Lower leg skin (tissue), 4 donors: ENCODE results near the gene SCN8A. TPM values are rescaled to one million over a fixed set of nuclear protein-coding genes. Genes with fewer than 3 reads are reported as not detected.

Source experiments
- DNase-seq, 2 donors: peaks; one replicate each; pipeline ENCODE4 v3.0.0-alpha.2; 2019; ENCODE audit warnings: low spot score in 2 of 2
- H3K4me3 ChIP-seq: fragments of 200-600 bp; sonication (generic); 2 replicates; pipeline ENCODE4 v1.5.1; 2017; ENCODE audit warnings: mild to moderate bottlenecking, low read depth; ENCODE audit not compliant: poor library complexity, severe bottlenecking
- CTCF ChIP-seq, 3 donors: fragments of 450-650 bp; IDR thresholded peaks; one replicate each; pipeline ENCODE4 v1.5.1; 2016; ENCODE audit warnings: antibody characterized with exemption in 3 of 3, mild to moderate bottlenecking in 3 of 3, moderate library complexity in 2 of 3
- POLR2A ChIP-seq, 2 donors: fragments of 450-650 bp; IDR thresholded peaks; one replicate each; pipeline ENCODE4 v1.6.1; 2016 to 2017; ENCODE audit warnings: antibody characterized with exemption in 2 of 2, mild to moderate bottlenecking in 1 of 2, moderate library complexity in 1 of 2
- WGBS, 2 donors: methylation state at CpG; one replicate each; pipeline ENCODE4 v1.1.5; 2018; 5-methylcytosine and 5-hydroxymethylcytosine counted together
- intact Hi-C: fragments of 100-400 bp; cut with DNase I; formaldehyde crosslinking; loops from one replicate; pipeline ENCODE4 v1.15.0; 2023; ENCODE audit warnings: low total_unique reads
- total RNA-seq, 4 donors: library from RNA; depleted of rRNA; stranded (reverse); fragments of >200 nt; gene quantifications; one replicate each; pipeline ENCODE4 v1.1.0, GENCODE V29; 2016

SCN8A gene
- total RNA-seq, 4 donors from 2014 or later: 0.42 to 0.80 (median 0.65) TPM

DNA sequence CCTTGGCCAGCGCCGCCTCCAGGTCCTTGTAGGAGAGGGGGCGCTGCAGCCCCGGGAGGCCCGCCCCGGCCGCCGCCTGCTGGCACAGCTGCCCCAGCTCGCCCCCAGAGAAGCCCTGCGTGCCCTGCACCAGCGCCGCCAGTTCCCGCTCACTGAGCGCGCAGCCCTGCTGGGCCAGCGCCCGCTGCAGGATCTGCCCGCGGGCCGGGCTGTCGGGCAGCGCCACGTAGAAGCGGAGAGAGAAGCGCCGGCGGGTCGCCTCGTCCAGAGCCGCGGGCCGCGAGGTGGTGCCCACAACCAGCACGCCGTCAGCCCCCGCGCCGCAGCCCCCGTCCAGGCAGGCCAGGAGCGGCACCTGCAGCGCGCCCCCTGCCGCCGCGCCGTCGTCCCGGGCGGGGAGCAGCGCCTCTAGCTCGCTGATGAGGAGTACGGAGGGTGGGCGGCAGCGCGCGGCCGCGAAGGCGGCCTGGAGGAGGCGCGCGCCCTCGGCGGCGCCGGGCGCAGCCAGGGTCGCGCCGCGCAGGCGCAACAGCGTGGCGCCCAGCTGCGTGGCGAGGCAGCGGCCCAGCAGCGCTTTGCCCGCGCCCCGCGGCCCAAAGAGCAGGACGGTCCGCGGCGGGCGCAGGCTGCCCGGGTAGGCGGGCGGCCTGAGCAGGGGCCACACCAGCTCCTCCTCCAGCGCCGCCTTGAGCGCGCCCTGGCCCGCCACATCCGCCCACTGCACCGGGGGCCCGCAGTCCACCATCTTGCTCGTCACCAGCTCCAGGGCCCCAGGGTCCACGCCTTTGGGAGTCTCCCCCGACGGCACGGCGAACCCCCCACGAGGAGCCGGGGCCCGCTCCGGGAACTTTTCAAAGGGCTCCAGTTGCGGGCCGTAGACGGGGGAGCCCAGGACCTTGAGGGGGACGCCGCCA lies 229.8 kb downstream of the SCN8A start:
- WGBS, 2 donors: 46 to 50% methylated on average over 44 to 77 of the region's 113 CpGs
- no peak overlapping the region for H3K4me3 ChIP-seq
- intact Hi-C loops: loop anchor here (10.0 kb wide), 1 partner anchor 396 kb away; the partner anchor contains the start of gene SLC4A8
- DNase-seq: no peak
- TF ChIP-seq CTCF (IDR thresholded peaks at IDR 0.05) (no peak), POLR2A (IDR thresholded peaks at IDR 0.05) (no peak)

GRCh38 chr12:51821440-51822260 lies 230.6 kb downstream of the SCN8A start:
- no peak overlapping the region for H3K4me3 ChIP-seq
- 43 to 65% methylated on average over 53 to 76 of the region's 101 CpGs for WGBS, 2 donors
- intact Hi-C loops: loop anchor here (10.0 kb wide), 1 partner anchor 397 kb away; the partner anchor contains the start of gene SLC4A8
- no peak for DNase-seq
- TF ChIP-seq POLR2A (IDR thresholded peaks at IDR 0.05) (no peak), CTCF (IDR thresholded peaks at IDR 0.05) (no peak)

- intact Hi-C loops: loop anchor here (10.0 kb wide), 1 partner anchor 397 kb away; the partner anchor contains the start of gene SLC4A8
- H3K4me3 ChIP-seq: no peak overlapping the region
- TF ChIP-seq POLR2A (IDR thresholded peaks at IDR 0.05): no peak
- no peak for TF ChIP-seq CTCF (IDR thresholded peaks at IDR 0.05)
- no peak for DNase-seq
- WGBS, 2 donors: 90 to 95% methylated on average over 15 to 16 of the region's 16 CpGs
Observed at GRCh38 chr12:51822261-51822616, 231.2 kb downstream of the SCN8A start.

DNA sequence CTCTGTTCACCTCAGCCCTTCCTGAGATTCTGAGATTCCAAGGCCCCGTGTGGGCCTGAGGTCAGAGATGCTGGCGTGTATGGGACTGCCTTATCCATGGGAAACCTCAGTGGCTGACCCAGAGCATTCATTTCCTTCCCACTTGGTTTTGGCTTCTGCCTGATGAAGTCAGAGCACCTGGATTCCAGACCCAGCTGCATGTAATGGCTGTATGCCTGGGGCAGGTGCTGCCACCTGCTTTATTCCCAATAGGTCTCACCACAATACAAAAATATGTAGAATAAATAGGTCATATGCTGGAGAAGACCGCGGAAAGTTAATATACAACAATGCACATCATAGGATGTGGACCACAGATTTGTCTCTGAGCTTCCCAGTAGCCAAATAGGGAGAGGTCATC lies 231.9 kb downstream of the SCN8A start:
- intact Hi-C loops: loop anchor here (10.0 kb wide), 1 partner anchor 398 kb away; the partner anchor contains the start of gene SLC4A8
- no peak overlapping the region for H3K4me3 ChIP-seq
- 85% methylated on average over 4 of the region's 4 CpGs for WGBS, 2 donors
- no peak for DNase-seq
- TF ChIP-seq POLR2A (IDR thresholded peaks at IDR 0.05): no peak
- no peak for TF ChIP-seq CTCF (IDR thresholded peaks at IDR 0.05)

DNA sequence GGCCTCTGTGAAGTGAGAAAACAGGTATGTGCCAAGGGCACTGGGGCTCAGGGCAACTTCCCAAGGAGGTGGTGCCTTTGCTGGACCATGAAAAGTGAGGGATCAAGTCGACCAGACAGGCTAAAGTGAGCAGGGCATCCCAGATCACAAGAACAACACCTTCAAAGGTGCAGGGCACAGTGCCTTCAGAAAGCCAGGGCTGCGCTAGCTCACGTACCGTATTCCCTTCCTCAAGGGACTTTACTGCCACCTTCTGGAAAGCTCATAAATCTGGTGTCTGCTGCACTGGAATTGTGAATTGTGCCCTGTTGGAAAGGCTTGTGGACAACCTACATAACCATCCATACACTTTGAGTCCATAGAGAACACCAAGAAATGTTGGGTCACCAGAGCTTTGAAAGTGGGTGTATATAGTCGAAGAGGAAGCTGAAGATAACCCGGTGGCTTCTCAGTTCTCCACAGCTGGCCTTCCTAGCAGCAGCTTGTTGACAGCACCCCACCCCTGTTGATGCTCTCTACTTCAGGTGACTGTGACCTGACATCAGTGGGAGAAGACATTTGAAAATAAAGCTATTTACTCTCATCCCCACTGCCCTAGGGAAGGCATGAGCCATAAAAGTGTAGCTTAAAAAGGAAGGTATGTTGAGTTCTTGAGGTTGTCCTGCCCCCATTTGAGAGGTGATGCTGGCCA lies 233.0 kb downstream of the SCN8A start:
- TF ChIP-seq POLR2A (IDR thresholded peaks at IDR 0.05) (no peak), CTCF (IDR thresholded peaks at IDR 0.05) (no peak)
- intact Hi-C loops: loop anchor here (10.0 kb wide), 1 partner anchor 399 kb away; the partner anchor contains the start of gene SLC4A8
- no peak for DNase-seq
- 11 to 33% methylated on average over 6 of the region's 6 CpGs for WGBS, 2 donors
- no peak overlapping the region for H3K4me3 ChIP-seq
